HTERT RPE-1 (cell line): Measurements from ENCODE around the gene PRDM9.
"Not testable (repeated sequence)": the region's sequence is repeated elsewhere in the genome, so short reads cannot be mapped to it uniquely, and the experiment has no call there.

Experiments used
- in situ Hi-C: fragments of 300-500 bp; cut with MboI; formaldehyde crosslinking; loops from 4 replicates; pipeline ENCODE4 v1.14.3; 2020; ENCODE audit warnings: low sequenced_read_pairs

Gene PRDM9

GRCh38 chr5:23526616-23527015 lies 19.2 kb downstream of the PRDM9 start:
- in situ Hi-C loops, result not testable (repeated sequence)

GRCh38 chr5:23527216-23527920 lies 20.0 kb downstream of the PRDM9 start:
- in situ Hi-C loops, result not testable (repeated sequence)

- in situ Hi-C loops, result no loop called here
Measured at GRCh38 chr5:23528677-23529076, 21.3 kb downstream of the PRDM9 start.

- in situ Hi-C loops, result no loop called here
Measured at GRCh38 chr5:23530571-23530970, 23.2 kb downstream of the PRDM9 start.

GRCh38 chr5:23571059-23571458 lies 63.6 kb downstream of the PRDM9 start:
- in situ Hi-C loops, result no loop called here
